ENCODE data around the gene FN1.
"Not testable (repeated sequence)": the region's sequence is repeated elsewhere in the genome, so short reads cannot be mapped to it uniquely, and the experiment has no call there.

Gene FN1

DNA sequence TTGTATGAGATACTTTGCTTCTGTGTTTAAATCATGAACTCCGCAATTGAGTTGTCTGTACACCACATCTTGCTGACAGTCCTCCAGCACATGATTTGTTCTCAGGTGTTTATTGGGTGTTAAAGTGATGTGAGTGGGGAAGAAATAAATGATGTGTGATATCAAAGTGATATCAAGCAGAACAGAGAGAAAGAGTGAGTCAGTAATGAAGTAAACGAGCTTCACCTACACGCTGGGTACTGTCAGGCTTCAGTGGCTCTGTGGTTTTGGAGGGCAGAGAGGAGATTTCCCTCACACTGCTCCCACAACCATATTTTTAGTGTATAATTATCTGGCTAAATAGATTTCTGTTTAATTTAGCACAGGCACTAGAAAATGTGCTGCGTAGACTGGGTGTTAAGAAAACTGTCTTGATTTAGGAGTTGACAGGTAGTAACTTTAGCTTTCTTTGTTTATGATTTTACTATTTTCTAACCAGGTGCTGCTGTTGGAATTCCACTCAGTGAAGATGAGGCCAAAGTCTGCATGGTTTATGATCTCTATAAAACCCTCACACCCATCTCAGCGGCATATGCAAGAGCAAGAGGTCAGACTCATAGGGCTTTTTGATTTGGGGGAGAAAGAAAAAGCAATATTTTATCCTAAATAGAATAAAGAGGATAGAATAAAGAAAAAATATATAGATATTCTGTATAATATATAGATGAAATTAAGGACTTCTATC is 102.8 kb downstream of the FN1 start:
- DNase-seq (ENCODE audit: low read depth) = no peak

DNA sequence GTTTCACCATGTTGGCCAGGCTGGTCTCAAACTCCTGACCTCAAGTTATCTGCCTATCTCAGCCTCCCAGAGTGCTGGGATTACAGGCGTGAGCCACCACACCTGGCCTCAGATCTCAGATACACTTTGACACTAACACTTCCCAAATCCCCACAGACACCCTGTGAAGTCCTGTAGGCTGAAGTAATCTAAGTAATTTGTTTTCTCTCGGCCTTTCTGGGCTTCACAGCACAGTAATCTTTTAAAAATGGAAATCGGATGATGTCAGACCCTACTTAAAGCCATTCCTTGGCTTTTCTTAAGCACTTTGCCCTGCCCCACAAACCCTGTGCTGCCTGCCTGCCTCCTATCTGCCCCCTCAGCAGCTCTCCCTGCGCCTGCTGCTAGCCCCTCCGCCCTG is 107.8 kb downstream of the FN1 start:
- no peak for DNase-seq (ENCODE audit: low read depth)

DNA sequence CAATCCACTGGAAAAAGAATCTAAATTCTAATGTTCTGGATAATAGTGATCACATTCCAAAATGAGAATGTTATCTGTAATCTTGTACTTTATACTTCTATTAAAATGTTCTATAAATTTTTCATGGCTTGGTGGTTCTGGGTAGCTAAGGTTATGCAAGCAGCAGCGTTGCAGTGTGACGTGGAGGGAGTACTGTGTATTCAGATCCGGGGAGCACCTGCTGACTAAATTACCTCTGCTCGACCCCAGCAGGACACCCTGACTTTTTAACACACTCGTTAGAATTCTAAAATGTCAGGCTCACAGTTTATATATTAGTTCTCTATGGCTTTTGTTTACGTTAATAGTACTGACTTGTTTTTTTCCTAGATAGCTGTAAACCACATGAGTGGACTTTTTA is 111.1 kb downstream of the FN1 start:
- DNase-seq (ENCODE audit: low read depth) = no peak

DNA sequence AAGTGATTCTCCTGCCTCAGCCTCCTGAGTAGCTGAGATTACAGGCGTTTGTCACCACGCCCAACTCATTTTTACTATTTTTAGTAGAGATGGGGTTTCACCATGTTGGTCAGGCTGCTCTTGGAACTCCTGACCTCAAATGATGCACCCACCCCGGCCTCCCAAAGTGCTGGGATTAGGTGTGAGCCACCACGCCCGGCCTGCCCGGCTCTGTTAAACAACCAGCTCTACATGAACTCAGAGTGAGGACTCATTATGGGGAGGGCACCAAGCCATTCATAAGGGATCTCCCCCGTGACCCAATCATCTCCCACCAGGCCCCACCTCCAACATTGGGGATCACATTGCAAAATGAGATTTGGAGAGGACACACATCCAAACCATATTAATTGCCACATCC is 115.2 kb downstream of the FN1 start:
- no peak for DNase-seq (ENCODE audit: low read depth)

DNA sequence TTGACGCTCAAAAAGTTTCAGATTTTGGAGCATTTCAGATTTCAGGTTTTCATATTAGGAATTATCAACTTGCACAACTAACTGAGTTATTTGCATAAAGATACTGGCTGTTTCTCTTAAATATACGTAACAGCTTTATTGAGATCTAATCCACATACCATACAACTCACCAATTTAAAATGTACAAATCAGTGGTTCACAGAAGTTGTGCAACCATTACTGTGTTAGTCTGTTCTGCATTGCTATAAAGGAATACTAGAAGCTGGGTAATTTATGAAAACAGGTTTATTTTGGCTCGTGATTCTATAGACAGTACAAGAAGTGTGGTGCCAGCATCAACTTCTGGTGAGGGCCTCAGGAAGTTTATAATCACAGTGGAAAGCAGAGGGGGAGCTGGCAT is 115.8 kb downstream of the FN1 start:
- no peak for DNase-seq (ENCODE audit: low read depth)

DNA sequence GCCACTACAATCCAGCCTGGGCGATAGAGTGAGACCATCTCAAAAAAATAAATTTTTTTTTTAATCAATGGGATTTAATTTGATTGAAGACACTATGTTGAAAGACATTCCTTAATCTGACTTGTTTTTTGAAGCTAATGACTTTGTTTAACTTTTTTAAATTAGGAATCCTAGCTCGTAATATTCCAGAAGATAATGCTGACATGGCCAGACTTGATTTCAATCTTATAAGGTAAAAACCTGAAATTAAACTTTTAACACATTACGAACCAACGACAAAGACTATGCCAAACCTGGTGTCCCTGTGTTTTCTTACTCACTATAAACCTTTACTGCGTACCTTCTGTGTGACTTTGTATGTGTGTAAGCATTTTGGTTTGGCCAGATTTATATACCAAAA is 116.4 kb downstream of the FN1 start:
- DNase-seq (ENCODE audit: low read depth) = no peak

DNA sequence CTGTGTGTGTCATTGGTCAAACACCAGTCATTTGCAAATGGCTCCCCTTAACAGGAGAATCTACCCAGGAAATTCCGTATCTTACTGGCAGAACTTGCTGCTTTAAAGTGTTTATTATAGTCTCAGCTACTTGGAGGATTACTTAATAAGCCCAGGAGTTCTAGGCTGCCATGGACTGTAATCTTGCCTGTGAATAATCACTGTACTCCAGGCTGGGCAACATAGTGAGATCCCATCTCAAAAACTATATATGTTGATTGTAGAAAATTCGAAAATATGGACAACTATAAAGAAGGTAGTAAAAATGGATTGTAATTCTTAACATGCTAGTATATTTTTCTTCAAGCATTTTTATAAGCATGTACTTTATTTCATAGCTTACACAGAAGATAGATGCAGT is 119.5 kb downstream of the FN1 start:
- DNase-seq (ENCODE audit: low read depth) = no peak

DNA sequence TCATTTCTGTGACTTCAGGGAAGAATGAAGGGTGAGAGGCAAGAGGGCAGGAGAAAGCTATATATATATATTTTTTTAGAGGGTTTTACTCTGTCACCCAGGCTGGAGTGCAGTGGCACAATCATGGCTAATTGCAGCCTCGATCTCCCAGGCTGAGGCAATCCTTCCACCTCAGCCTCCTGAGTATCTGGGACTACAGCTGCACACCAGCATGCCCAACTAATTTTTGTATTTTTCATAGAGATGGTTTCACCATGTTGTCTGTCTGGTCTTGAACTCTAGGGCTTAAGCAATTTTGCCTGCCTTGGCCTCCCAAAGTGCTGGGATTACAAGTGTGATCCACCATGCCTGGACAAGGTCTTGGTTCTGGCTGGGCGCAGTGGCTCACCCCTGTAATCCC is 120.6 kb downstream of the FN1 start:
- DNase-seq (ENCODE audit: low read depth) = no peak

DNA sequence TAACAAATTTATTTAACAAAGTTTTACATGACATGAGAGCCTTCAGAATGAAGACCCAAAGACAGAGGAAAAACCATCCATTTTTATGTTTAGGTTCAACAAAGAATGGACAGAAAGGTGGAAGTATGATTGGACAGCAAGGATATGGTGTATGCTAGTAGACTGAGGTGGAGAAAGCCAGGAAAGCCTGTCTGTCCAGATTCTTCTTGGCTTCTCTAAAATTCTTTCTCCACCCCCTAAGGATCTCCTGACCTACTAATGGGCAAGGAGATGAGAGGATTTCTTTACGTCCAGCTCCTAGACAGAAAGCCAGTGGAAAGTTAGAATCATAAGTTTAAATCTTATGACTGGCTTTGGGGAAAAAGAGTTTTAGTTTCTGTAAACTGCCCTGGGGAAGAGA is 121.0 kb downstream of the FN1 start:
- no peak for DNase-seq (ENCODE audit: low read depth)

DNA sequence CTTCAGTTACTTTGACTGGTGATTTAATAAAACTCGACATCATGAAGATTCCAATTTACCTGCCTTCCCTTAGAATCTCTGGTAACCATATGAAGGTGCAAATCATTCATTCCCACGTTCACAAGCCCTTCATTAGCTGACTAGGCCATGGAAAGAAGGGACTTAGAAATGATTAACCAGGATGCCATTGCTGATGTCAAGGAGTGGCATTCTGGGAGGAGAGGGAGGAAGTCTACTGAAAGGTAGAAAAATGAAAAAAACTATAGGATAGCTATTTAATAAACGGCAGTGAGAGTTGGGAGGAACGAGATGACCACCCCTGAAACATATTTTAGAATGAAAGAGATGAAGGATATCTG is 122.6 kb downstream of the FN1 start:
- DNase-seq (ENCODE audit: low read depth) = no peak

DNA sequence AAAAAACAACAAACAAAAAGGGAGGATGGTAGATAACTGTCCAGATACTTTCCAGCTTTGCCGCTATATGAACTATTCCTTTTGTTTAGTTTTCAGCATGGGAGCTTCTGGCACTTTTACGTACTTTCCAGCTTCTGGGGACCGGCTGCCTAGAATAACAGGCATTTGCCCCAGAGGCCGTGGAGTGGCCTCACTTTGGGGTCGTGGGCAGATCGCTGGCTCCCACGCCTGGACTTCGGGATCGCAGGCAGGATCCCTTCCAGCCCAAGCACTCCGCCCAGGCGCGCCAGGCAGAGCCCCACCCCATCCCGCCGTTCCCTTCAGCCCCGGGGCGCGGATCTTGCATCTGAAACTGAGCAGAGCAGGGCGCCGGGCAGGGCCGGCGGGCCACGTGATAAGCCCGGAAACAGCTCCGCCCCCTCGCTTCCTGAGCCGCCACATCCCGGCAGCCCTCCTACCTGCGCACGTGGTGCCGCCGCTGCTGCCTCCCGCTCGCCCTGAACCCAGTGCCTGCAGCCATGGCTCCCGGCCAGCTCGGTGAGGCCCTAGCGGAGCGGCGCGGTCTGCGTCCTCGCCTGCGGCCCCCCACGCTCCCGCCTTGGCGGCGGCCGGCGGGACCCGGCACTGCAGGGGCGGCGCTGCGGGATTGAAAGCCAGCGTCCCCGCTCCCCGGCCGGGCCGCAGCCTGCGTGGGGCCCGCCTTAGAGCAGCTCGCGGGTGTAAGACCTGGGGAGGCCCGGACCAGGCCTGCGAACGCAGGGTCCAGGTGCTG is 124.1 kb downstream of the FN1 start, which contains the start of gene ATIC:
Gene ATIC (plus strand): TSS at position 435 of the 772 bp plus-strand sequence. CDS start 84 bp downstream, at position 519.
- peak; percentile 93 for DNase-seq (ENCODE audit: low read depth)

DNA sequence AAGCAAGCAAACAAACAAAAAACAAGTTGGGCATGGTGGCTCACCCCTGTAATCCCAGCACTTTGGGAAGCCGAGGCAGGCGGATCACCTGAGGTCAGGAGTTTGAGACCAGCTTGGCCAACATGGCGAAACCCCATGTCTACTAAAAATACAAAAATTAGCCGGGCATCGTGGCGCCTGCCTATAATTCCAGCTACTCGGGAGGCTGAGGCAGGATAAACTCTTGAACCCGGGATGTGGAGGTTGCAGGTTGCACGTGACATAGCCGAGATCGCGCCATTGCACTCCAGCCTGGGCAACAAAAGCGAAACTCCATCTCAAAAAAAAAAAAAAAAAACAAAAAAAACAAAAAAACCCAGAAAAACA is 124.6 kb downstream of the FN1 start:
- not testable (repeated sequence) for DNase-seq (ENCODE audit: low read depth)
